Activated CD8-positive, alpha-beta memory T cell treated with anti-CD3 and anti-CD28 coated beads for 48 hours (primary cell): ENCODE results near the gene BAIAP3.

Source experiments
- DNase-seq, 3 experiments: peaks; one replicate each; pipeline ENCODE4 v3.0.0-alpha.2; 2020; ENCODE audit warnings: low read depth in 2 of 3, low spot score in 2 of 3

BAIAP3 gene

DNA sequence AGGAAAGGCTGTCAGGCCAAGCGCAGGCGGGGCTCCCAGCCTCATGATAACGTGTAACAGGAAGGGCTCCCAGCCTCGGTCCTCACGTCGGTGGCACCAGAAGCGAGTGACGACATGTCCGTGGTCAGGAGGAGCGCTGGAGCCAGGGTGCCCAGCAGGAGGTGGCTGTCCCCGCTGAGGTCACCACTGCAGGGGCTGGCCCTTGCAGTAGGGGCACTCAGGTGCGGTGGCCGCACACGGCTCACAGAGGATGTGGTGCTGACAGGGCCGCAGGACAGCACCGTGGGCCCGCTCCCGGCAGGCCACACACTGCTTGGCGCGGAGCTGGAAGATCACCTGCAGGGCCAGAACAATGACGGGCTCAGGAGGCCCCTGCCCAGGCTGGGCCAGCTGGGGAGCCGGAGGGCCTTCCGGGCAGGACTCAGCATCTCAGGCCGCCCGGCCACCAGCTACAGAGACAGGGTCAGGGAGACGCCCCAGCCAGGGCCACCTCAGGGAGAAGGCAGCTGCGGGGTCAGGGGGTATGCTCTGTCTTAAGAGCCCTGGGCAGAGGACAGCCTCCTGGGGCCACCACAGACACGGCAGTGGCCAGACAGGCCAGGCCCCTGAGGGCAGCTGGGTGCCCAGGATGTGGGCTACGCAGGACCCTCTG is 32.7 kb downstream of the BAIAP3 start:
- DNase-seq, result no peak

DNA sequence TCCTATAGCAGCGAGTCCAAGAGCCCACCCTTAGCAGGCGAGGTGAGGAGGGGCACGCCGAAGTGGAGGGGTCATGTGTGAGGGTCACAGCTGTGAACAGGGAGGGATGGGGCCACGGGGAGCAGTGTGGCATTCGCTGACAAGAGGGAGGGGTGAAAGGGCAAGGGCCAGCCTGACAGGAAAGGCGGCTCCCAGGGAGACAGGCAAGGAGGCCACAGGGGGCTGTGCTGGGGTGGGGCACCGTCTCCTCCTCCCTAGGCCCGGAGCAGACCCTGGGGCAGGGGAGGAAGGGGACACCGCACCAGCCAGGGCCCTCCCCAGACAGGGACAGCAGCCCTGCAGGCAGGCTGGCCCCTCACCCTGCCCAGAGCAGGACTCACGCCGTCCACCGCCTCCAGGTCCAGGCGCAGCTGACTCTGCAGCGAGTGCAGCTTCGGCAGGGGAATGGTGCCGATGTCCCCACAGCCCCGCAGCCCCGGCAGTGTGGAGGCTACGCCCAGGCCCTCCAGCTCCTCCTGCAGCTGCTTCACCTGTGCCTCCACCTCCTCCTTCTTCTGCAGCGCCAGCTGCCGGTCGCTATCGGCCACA is 33.4 kb downstream of the BAIAP3 start:
- DNase-seq, result no peak

DNA sequence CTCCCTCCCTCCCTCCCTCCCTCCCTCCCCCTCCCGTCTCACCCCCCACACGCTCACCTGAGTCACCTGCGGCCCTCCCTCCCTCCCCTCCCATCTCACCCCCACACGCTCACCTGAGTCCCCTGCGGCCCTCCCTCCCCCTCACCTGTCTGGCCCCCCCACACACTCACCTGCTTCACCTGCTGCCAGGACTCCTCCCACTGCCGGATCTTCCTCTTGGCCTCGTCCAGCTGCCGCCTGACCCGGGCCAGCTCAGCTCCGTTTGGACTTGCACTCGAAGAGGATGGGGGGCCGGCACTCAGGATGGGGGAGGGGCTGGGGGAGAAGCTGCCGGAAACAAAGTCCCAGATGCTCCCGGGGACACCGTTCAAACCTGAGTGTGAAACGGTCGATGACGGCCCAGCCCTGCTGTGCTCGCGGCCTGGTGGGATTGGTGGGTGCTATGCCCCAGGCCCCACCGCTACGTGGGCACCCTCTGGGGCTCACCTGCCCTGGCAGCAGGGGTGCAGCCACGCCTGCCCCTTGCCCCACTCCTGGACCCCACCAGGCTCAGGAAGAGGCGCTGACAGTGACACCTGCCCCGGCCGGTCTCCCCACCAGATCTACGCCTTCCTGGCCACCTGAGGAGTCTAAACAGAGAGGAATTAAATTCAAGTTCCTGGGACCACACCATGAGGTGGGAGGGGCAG is 34.2 kb downstream of the BAIAP3 start:
- DNase-seq, result no peak

DNA sequence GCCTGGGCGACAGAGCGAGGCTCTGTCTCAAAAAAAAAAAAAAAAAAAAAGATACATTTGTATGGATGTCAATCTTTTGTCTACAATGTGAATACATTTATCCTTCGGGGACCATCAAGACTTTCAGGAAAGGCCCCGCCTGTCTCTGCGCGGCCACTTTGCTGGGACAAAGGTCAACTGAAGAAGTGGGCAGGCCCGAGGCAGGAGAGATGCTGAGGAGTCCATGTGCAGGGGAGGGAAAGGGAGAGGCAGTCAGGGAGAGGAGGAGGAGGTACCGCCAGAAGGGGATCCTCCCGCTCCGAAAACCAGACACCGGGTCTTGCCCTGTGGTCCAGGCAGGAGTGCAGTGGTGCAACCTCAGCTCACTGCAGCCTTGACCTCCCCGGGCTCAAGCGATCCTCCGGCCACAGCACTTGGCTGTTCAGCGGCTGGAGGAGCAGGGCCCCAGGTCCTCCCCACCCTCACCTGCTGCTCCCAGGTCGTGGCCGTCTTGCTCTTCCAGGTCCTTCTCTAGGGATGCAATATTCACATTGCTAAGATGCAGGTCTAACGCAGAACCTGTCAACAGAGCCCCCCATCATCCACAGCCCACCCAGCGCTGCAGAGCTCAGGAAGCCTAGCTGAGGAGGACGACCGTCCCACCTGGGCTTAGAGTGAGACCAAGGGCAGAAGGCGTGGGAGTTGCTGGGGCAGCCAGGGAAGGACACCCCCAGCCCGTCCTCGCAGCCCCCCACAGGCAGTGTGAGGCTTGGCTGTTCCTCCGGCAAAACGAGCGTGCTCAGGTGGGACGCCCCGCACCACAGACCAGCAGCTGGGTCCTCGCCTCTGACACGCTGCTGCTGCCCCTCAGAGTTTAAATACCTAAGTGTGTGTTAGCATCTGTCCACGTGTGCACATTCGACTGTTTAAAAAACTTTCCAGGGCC is 37.9 kb downstream of the BAIAP3 start:
- DNase-seq, result no peak

DNA sequence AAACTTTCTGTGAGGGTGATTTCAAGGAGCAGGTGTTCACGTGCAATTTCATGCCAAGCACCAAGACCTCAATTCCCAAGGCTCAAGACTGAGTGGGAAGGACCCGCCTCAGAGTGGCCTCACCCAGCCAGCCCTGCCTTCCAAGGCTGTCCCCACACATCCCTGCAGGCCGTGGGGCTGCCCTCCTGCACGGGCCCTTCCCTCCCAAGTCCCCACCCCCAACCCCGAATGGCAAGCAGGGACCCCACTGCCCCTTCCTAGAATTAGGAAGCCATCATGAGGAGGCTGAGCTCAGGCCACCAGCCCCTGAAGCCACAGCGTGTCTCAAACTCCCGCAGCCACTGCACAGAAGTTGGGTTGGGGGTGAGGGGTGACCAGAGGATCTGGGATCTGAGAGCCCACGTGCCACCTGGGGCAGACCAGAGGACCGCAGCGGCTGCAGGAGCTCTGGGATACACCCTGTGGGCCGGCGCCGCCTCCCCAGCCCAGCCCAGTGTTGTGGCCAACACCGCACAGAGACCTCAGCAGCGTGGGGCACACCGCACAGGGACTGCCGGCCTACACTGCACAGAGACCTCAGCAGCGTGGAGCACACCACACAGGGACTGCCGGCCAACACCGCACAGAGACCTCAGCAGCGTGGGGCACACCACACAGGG is 39.0 kb downstream of the BAIAP3 start:
- DNase-seq, result no peak

DNA sequence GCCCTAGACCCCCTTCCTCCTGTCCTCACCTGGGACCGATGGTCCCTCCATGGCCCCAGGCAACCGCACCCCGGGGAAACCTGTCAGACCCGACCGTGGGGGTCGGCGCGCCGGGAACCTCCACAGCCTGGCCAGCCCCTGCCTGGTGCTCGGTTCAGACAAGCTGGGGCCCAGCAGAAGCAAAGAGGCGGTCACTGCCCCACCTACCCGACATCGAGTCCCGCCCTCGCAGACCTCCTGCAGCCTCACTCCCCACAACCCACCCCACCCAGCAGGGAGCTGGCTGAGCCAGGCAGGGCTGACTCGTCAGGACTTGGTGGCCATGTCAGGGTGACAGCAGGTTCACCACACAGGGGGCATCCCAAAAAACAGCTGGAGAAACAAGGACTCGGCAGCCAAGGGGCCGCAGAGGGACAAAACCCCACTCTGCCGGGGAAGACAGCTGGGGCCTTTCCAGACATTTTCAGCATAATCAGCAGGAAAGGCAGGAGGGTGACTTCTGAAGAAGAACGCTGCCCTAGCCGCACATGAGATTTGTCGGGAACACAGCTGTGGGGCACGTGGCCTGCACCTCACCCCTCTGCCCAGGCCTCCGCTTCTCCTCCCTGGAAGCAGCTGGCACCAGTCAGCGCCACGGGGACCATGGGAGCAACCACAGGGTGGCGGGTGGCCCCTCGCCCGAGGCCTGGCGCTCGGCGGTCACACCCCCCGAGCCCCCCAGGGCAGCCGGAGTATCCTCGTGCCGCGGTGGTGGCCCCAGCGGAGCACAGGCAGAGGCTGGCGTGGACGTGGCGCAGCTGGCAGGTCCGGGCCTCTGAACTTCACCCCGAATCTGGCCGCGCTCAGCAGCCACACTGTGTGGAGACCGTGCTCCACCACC is 41.2 kb downstream of the BAIAP3 start:
- DNase-seq, result no peak

DNA sequence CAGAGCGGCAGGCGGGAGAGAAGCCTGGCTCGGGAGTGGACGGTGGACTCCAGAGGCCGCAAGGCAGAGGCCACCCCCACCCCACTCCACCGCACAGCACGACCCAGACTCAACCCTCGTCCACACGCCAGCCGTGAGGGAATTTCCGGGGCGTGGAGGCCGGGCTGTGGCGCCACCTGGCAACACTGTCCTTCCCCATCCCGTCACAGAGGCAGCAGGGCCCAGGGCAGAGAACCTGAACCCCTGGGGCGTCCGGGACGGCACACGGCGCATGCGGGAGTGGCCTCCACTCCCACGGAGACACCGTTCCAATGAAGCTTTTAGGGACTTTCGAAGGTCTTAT is 41.8 kb downstream of the BAIAP3 start:
- no peak for DNase-seq

DNA sequence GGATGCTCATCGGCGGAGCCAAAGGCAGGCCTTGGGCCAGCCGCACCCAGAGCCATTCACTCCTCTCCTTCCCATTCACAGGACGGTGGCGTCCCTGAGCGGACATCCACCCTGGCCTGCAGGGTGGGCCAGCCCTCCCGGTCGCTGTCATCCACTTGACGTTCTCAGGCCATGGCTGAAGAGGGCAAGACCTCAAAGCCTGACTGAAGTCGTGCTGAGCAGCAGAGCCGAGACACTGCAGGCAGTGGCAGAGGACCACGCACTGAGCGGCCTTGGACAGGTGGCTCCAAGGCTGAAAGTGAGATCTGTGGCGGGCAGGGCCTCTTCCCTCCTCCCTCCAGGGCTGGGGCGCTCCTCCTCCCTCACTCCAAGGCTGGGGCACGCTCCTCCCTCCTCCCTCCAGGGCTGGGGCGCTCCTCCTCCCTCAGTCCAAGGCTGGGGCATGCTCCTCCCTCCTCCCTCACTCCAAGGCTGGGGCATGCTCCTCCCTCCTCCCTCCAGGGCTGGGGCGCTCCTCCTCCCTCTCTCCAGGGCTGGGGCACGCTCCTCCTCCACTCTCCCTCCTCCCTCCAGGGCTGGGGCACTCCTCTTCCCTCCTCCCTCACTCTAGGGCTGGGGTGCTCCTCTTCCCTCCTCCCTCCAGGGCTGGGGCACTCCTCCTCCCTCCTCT is 42.4 kb downstream of the BAIAP3 start:
- DNase-seq, result no peak

DNA sequence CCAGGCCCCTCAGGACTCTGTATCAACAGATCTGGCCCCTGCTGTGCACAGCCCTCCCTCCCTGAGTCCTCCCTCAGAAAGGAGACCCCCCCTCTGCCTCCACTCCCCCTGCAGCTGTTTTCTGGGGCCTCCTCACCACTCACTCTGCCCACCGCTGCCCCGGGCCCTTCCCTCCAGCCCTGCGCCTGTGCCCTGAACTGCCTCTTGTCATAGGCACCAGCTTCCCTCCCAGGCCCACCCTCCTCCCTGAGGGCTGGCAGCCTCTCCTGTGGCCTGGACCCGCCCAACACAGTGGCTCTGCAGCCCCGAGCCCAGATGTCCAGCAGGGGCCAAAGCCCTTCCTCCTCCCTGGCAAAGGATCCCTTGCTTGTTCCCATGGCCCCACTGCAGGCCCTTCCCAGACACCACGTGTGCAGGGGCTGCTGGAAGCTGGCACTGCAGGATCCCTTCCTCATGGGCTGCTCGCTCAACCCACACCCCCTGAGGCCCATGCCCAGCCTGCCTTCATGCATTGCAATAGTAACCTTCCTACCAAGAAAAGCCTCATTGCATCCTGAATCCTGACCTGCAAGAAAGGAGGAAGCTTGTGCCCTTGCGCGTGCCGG is 44.1 kb downstream of the BAIAP3 start:
- DNase-seq, result no peak

DNA sequence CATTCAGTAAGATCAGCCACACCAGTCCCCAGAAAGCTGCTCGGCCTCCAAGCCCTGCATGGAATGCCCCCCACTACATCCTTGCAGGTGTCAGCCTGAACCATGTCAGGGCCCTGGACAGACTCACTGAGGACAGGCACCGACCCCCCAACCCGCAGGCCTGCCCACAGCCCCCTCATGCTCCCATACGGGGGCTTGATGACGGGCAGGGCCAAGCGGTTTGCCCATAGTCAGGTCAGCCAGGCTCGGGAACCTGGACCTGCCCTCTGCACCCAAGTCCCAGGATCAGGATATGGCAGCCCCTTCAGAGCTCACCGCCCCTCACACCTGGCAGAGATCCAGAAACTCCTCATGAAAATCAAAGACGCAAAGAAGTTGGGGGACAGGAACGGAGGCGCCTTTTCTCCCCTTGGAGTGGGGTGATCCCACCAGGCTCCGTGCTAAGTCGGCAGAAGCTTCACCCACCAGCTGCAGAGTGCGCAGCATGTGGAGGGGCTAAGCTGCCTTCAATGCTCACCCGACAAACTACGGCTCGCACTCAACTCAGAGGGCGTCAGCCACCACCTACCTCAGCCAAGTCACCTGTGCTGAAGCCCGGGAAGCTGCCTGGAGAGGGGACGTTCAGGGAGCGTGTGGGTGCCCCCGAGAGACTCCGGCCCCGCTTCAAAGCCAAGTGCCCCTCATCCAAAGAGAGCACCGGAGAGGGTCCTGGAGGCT is 44.8 kb downstream of the BAIAP3 start:
- DNase-seq, result no peak

DNA sequence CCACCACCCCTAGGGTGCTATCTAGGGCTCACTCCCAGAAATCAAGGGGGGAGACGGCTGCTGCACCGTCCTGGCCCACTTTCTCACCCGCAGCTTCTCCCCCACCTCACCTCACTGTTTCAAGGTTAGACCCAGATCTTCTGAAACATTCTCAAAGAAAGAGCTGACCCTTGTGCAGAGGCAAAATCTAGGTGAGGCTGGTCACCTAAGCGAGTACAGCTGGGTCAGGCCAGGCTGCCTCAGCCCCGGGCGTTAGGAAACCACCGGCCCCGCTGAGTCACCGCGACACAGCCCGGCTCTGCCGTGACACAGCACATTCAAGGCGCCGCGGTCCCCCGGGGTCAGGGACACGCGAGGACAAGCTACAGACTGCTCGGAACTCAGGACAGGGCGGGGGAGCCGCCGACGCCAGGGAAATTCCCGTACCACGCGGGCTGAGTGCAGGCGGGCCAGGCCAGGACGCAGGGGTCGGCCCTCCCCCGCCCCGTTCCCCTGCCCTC is 45.4 kb downstream of the BAIAP3 start:
- DNase-seq, result peak; percentile 42 to 55 (median 42)

DNA sequence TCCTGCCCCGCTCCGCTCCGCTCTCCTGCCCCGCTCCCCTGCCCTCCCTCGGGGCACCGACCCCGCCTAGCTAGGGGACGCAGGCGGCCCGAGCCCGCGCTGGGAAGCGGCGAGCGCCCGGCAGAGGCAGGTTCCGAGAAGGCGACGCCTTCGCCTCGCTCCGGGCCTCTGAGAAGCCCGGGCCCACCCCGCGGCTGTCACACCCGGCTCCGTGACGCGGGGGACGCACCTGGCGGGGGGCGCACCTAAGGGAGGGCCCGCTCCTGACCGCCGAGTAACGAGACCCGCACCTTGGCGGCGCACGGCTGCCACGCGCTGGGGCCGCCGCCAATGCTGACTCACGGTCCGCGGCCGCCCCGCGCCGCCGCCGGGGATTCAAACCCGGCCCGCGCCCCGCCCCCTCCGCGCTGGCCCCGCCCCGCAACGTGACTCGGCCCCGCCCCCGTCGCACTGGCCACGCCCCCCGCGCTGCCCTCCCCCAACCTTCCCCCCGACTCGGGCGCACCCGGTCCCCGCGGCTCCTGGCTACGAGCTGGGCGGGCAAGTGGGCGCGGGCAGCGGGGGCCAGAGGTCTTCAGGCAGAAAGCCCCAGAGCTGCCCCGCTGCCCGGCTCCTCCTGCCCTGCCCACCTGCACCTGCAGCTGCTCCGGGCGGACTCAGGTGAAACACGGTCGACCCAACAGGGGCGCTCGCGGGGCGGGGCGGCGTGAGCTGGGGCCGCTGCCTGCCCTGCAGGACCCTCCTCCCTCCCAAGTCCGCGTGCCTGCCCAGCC is 46.0 kb downstream of the BAIAP3 start:
- DNase-seq, result peak; percentile 61 to 71 (median 61)

DNA sequence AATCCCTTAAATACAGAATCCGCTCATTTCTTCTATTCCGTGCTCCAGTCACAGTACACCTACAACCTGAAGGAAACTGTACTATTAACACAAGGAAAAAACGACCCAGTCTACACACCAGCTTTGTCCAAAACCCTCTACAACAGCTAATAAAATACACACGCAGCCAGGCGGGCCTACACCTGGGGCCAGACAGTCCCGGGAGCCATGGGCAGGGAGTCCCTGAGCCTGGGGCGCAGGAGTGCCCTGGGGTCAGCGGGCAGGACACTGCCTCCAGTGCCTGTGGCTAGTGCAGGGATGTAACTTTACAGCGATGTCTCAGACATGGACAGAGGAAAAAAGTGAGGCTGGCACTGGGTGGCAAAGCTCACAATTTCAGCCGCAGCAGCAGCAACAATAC is 46.8 kb downstream of the BAIAP3 start:
- DNase-seq, result no peak

DNA sequence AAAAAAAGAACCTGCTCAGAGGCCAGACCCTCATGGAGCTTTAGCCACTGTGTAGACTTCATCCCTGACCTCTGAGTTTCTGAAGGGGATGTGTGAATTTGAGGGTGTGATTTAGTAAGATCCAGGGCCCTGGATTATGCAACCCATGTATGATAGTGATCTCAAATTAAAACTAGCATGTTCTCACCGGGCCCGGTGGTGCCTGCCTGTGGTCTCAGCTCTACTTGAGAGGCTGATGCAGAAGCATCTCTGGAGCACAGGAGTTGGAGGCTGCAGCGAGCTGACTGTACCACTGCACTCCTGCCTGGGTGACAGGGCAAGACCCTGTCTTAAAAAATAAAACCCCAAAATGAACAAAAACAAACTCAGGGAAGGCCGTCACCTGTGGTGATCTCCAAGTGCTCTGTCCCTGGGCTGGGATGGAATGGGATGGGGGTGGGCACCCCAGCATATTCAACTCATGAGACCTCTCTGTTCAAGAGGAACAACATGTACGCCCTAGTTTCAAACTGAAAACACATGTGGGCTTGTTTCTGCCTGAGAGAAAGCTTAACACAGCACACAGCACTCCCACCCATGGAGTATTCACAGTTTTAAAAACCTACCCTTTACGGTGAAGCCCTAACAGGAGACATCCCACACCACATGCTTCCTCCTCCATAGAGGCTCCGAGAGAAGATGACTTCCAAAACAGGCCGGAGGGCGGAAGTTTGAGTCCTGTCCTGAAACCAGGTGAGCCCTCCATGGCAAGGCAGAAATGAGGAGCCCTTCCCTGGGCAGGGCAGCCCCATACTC is 48.4 kb downstream of the BAIAP3 start:
- no peak for DNase-seq

DNA sequence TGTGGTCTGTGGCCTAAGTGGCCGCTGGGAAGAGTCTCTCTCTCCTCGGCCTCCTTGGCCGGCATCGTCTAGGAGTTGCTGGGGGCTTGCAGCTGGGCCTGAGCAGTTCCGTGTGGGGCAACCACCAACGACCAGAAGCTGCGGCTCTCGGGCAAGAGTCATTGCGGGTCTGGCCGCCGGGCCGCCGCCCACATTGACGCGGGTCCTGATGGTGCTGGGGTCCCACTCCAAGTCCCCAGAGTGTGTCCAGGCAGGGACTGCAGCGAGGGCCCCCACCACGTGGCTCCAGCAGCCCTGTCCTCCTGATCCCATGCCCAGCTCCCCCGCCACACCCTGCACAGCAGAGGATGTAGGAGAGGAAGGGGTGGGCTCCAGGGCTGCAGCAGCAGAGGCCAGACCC is 50.1 kb downstream of the BAIAP3 start:
- DNase-seq, result no peak

DNA sequence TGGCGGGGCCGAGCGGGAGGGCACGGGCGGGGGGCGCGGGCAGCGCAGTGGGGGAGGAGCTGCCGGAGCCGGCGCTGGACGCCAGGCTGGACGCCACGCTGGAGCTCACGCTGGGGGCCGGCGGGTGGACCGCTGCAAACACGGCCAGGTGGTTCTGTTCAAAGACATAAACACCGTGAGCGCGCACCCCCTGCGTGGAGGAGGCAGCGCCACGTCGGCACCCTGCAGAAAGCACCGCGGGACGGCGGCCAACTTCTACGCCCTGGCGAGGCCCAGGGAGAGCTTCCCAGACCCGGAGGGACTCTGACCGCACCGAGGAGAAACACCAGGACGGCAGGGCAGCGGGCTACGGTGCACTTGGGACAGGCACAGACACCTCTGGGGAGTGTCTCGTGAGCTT is 51.8 kb downstream of the BAIAP3 start:
- no peak for DNase-seq

DNA sequence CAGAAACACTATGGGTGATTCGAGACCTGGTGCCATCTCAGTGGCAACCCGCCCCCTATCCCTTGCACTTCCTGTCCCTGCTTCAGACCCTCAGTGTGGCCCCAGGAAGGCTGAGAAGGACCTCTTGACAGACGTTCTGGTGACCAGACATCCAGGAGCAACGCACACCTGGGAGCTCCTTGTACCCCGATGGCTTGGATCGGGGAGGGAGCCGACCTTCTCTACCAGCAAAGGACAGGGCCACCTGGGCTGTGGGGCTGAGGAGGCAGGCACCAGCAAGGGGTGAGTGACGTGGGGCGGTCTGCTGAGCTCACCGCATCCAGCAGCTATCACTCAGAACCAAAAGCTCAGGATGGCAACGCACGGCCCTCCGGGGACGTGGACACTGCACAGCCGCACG is 53.9 kb downstream of the BAIAP3 start:
- no peak for DNase-seq
